K562 (cell line): Measurements from ENCODE around the gene HTR4.

Source experiments
- ATF2 ChIP-seq: sonication (generic); formaldehyde crosslinking; IDR thresholded peaks from 2 replicates; pipeline ENCODE4 v1.8.1; 2022; ENCODE audit warnings: missing genetic modification reagents
- EZH2 ChIP-seq: IDR thresholded peaks from 2 replicates; pipeline ENCODE4 v1.6.1; 2012; ENCODE audit warnings: low read depth, mild to moderate bottlenecking, inconsistent platforms, low read length, borderline replicate concordance
- MIER1 ChIP-seq: fragments of 450-650 bp; IDR thresholded peaks from 2 replicates; pipeline ENCODE4 v1.6.1; 2016; ENCODE audit warnings: antibody characterized with exemption, mild to moderate bottlenecking, low read depth
- MTA3 ChIP-seq: fragments of 450-650 bp; formaldehyde crosslinking; IDR thresholded peaks from 2 replicates; pipeline ENCODE4 v1.6.1; 2017; ENCODE audit warnings: mild to moderate bottlenecking, borderline replicate concordance
- MTF1 ChIP-seq: fragments of 250-450 bp; sonication (Bioruptor Pico); IDR thresholded peaks from 2 replicates; pipeline ENCODE4 v1.9.0; 2021; ENCODE audit warnings: moderate library complexity, mild to moderate bottlenecking, inconsistent platforms, borderline replicate concordance
- NFXL1 ChIP-seq: fragments of 450-650 bp; formaldehyde crosslinking; IDR thresholded peaks from 2 replicates; pipeline ENCODE4 v1.4.0; 2021; ENCODE audit warnings: mild to moderate bottlenecking
- TAF1 ChIP-seq: IDR thresholded peaks from 2 replicates; pipeline ENCODE4 v1.6.1; 2011; ENCODE audit warnings: mild to moderate bottlenecking, low read length, moderate library complexity; ENCODE audit not compliant: insufficient read depth, control insufficient read depth, severe bottlenecking; ENCODE audit errors: extremely low read depth
- ZNF175 ChIP-seq: fragments of 200-800 bp; sonication (Bioruptor generic); IDR thresholded peaks from 2 replicates; pipeline ENCODE4 v1.6.1; 2016; ENCODE audit warnings: low read depth, mild to moderate bottlenecking, missing genetic modification characterization, missing compliant biosample characterization

DNA sequence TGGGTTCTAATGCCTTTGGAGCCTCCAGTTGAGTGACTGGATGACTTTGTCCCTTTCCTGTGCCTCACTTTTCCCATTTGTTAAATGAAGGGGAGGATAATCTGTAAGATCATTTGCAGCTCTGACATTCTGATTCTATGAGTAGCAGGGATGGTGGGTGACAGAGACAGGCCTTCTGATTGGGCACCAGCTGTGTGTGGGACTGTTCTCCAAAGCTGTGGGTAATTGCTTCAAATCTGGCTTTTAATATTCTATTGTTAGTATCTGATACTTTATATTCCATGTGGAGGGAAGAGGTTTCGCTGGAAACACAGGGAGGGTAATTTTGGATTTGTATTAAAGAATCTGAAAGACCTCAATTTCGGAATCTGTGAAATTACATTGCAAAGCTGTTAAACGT, 167.9 kb downstream of the HTR4 start:
- TF ChIP-seq ATF2 (no peak), TAF1 (no peak), MTF1 (CRISPR knock-in tag) (no peak), MIER1 (no peak), NFXL1 (CRISPR knock-in tag) (no peak), EZH2 (no peak), ZNF175 (CRISPR knock-in tag) (no peak), MTA3 (no peak)
